ENCODE results near the gene PLCXD1. TPM values are rescaled to one million over a fixed set of nuclear protein-coding genes. Genes with fewer than 3 reads are reported as not detected.
"Not testable (repeated sequence)": the region's sequence is repeated elsewhere in the genome, so short reads cannot be mapped to it uniquely, and the experiment has no call there.

PLCXD1 gene
- total and polyA plus RNA-seq, 5 donors, result 2.1 to 9.0 (median 4.2) TPM

DNA sequence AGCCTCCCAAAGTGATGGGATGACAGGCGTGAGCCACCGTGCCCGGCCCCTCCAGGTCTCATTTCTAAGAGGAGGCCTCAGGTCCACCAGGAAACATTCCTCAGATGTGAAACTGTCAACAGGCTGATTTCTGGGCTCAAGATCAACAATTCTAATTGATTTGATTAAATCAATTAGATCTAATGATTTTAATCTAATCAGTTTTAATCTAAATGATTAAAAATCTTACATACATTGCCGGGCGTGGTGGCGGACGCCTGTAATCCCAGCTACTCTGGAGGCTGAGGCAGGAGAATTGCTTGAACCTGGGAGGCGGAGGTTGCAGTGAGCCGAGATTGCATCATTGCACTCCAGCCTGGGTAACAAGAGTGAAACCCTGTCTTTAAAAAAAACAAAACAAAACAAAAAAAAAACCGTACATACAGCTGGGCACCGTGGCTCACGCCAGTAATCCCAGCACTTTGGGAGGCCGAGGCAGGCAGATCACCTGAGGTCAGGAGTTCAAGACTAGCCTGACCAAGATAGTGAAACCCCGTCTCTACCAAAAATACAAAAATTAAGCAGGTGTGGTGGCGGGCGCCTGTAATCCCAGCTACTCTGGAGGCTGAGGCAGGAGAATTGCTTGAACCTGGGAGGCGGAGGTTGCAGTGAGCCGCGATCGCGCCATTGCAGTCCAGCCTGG lies 960 bp downstream of the PLCXD1 start:
- intact Hi-C loops (cut with DNase I); H3K9me3 ChIP-seq (ENCODE audit: control insufficient read depth, low read length); H3K4me3 ChIP-seq (ENCODE audit: low read length); H3K27ac ChIP-seq (ENCODE audit: low read length); ATAC-seq; H3K4me1 ChIP-seq (ENCODE audit: control insufficient read depth, insufficient read depth, low read length); H3K27me3 ChIP-seq (ENCODE audit: control insufficient read depth, insufficient read depth): not testable (repeated sequence)
- peak in 1 of 3 donors; percentile 36 for DNase-seq
- WGBS, result 86% methylated on average over 21 of the region's 21 CpGs

DNA sequence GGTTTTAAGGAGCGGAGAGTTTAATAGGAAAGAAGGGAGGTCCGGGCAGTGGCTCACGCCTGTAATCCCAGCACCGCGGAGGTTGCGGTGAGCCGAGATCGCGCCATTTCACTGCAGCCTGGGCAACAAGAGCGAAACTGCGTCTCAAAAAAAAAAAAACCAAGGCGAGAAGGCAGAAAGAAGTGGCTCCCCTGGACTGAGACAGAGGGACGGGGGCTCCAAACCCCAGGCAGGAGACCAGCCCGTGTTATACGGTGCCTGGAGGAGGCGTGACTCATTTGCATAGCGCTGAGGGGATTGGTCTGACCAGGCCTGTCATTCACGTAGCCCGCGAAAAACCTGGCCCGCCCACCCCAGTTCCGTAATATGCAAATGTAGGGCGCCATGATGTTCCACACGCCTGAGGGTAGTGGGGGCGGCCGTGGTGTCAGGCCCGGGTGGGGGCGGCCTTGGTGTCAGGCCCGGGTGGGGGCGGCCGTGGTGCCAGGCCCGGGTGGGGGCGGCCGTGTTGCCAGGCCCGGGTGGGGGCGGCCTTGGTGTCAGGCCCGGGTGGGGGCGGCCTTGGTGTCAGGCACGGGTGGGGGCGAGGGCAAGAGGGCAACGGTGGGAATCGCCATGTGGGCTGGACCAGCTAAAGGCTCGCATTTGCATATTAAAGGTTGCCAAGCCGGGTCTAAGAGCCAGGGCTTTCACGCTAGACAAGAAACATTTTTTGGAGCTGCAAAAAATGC lies 2.1 kb downstream of the PLCXD1 start:
- ATAC-seq (peak; percentile 99), DNase-seq (peak; percentile 88 to 96 (median 94))
- peak overlapping the region; percentile 59 for H3K4me3 ChIP-seq (ENCODE audit: low read length)
- intact Hi-C loops (cut with DNase I), result no loop called here
- H3K4me1 ChIP-seq (ENCODE audit: control insufficient read depth, insufficient read depth, low read length), result no peaks in the 10 kb centered on the region
- no peak overlapping the region for H3K27ac ChIP-seq (ENCODE audit: low read length)
- H3K9me3 ChIP-seq (ENCODE audit: control insufficient read depth, low read length), result no peaks in the 10 kb centered on the region
- H3K27me3 ChIP-seq (ENCODE audit: control insufficient read depth, insufficient read depth), result no peaks in the 10 kb centered on the region
- 2% methylated on average over 45 of the region's 45 CpGs for WGBS

DNA sequence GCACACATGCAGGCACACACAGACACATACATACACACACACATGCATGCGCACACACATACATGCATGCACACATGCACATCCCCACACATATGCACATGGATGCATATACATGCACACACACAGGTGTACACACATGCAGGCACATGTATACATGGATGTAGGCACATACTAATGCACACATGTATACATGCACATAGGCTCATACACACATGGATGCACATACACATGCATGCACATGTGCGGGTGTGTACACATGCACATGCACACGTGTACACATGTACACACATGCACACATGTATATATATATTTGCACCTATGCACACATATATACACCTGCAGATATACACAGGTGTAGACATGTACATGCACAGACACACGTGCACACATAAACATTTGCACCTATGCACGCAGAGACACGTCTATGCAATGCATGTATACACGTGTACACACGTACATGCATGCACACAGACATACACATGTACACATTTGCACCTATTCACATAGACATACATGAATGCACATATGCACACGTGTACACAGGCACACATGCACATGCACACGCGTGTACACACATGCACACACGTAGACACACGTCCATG lies 4.0 kb downstream of the PLCXD1 start:
- no peaks in the 10 kb centered on the region for H3K9me3 ChIP-seq (ENCODE audit: control insufficient read depth, low read length)
- H3K27ac ChIP-seq (ENCODE audit: low read length), result no peak overlapping the region
- no peaks in the 10 kb centered on the region for H3K4me1 ChIP-seq (ENCODE audit: control insufficient read depth, insufficient read depth, low read length)
- ATAC-seq (no peak), DNase-seq (no peak)
- intact Hi-C loops (cut with DNase I), result no loop called here
- 94% methylated on average over 13 of the region's 13 CpGs for WGBS
- no peaks in the 10 kb centered on the region for H3K27me3 ChIP-seq (ENCODE audit: control insufficient read depth, insufficient read depth)
- H3K4me3 ChIP-seq (ENCODE audit: low read length), result no peak overlapping the region

DNA sequence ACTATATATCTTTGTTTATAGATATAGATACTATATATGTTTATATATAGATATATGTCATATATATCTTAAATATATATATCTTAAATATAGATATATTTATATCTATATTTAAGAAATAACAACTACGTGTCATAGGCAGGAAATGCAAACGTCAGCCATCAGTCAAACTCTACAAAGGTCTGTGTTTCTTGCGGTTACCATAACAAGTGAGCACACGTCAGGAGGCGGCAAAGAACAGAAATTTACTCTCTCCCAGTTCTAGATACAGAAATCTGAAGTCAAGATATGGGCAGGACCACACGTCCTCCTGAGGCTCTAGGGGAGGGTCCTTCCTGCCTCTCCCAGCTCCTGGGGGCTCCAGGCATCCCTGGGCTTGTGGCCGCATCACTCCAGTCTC lies 6.5 kb downstream of the PLCXD1 start:
- no peaks in the 10 kb centered on the region for H3K9me3 ChIP-seq (ENCODE audit: control insufficient read depth, low read length)
- 90% methylated on average over 7 of the region's 7 CpGs for WGBS
- no peak for DNase-seq

DNA sequence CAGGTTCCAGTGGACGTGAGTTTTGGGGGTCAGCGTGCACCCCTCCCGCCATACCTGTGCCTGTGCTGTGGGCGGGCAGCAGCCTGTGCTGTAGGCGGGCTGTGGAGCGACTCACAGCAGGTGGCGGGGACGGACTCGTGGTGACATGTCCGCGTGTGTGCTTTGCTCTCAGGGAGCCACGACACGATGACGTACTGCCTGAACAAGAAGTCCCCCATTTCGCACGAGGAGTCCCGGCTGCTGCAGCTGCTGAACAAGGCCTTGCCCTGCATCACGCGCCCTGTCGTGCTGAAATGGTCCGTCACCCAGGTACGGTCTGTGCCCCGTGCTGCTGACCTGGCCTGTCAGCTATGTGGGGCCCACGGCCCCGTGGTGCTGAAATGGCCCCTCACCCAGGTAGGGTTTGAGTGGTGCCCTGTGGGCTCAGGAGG lies 7.4 kb downstream of the PLCXD1 start:
- no peak overlapping the region for H3K27ac ChIP-seq (ENCODE audit: low read length)
- DNase-seq (peak in 1 of 3 donors; percentile 44), ATAC-seq (no peak)
- intact Hi-C loops (cut with DNase I), result no loop called here
- no peaks in the 10 kb centered on the region for H3K9me3 ChIP-seq (ENCODE audit: control insufficient read depth, low read length)
- H3K4me1 ChIP-seq (ENCODE audit: control insufficient read depth, insufficient read depth, low read length), result no peaks in the 10 kb centered on the region
- H3K4me3 ChIP-seq (ENCODE audit: low read length), result no peak overlapping the region
- no peaks in the 10 kb centered on the region for H3K27me3 ChIP-seq (ENCODE audit: control insufficient read depth, insufficient read depth)
- WGBS, result 96% methylated on average over 25 of the region's 25 CpGs

More for the DNA sequence above, 6.5 kb downstream of the PLCXD1 start:
- H3K4me3 ChIP-seq (ENCODE audit: low read length), result no peak overlapping the region
- intact Hi-C loops (cut with DNase I), result no loop called here
- H3K27ac ChIP-seq (ENCODE audit: low read length), result no peak overlapping the region
- H3K27me3 ChIP-seq (ENCODE audit: control insufficient read depth, insufficient read depth), result no peaks in the 10 kb centered on the region
- ATAC-seq, result no peak
- H3K4me1 ChIP-seq (ENCODE audit: control insufficient read depth, insufficient read depth, low read length), result no peaks in the 10 kb centered on the region

DNA sequence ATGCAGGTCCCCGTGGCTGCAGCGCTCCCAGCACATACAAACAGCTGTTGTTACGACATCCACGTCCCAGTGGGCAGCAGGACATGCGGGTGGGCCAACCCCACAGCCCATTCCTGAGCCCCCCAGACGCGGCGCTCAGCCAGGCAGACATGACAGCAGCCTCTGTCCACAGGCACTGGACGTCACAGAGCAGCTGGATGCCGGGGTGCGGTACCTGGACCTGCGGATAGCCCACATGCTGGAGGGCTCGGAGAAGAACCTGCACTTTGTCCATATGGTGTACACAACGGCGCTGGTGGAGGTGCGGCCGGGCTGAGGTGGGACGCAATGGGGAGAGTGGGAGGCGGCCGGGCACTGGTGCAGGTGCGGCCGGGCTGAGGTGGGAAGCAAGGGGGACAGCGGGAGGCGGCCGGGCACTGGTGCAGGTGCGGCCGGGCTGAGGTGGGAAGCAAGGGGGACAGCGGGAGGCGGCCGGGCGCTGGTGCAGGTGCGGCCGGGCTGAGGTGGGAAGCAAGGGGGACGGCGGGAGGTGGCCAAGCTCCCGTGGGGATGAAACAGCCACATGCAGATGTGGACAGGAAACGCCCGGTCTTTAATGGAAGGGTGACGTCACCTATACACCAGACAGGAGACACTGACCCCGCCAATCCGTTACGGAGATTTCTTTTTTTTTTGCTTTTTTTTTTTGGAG lies 9.4 kb downstream of the PLCXD1 start:
- DNase-seq, result peak in 1 of 3 donors; percentile 28
- H3K27me3 ChIP-seq (ENCODE audit: control insufficient read depth, insufficient read depth), result no peaks in the 10 kb centered on the region
- no peak overlapping the region for H3K4me3 ChIP-seq (ENCODE audit: low read length)
- no peaks in the 10 kb centered on the region for H3K9me3 ChIP-seq (ENCODE audit: control insufficient read depth, low read length)
- intact Hi-C loops (cut with DNase I), result no loop called here
- no peak overlapping the region for H3K27ac ChIP-seq (ENCODE audit: low read length)
- H3K4me1 ChIP-seq (ENCODE audit: control insufficient read depth, insufficient read depth, low read length), result no peaks in the 10 kb centered on the region
- no peak for ATAC-seq
- WGBS, result 96% methylated on average over 42 of the region's 42 CpGs

DNA sequence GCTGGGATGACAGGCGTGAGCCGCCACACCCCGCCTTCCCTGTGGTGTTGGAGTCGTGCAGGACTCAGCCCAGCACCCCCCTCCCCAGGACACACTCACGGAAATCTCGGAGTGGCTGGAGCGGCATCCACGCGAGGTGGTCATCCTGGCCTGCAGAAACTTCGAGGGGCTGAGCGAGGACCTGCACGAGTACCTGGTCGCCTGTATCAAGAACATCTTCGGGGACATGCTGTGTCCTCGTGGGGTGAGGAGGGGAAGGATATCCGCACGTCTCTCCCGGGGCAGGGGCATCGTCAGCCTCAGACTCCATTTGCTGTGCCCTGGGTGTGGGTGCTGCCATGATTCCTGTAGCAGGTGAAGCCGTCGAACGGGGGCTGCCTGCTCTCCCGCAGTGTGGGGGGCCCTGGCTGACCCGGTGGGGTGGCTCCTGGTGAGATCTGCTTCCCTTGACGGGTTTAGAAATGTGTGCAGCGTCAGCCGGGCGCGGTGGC lies 10.3 kb downstream of the PLCXD1 start:
- intact Hi-C loops (cut with DNase I), result no loop called here
- H3K9me3 ChIP-seq (ENCODE audit: control insufficient read depth, low read length), result no peaks in the 10 kb centered on the region
- H3K4me3 ChIP-seq (ENCODE audit: low read length), result no peak overlapping the region
- no peaks in the 10 kb centered on the region for H3K27me3 ChIP-seq (ENCODE audit: control insufficient read depth, insufficient read depth)
- 97% methylated on average over 29 of the region's 29 CpGs for WGBS
- no peak for ATAC-seq
- no peaks in the 10 kb centered on the region for H3K4me1 ChIP-seq (ENCODE audit: control insufficient read depth, insufficient read depth, low read length)
- no peak overlapping the region for H3K27ac ChIP-seq (ENCODE audit: low read length)
- peak in 1 of 3 donors; percentile 52 for DNase-seq

DNA sequence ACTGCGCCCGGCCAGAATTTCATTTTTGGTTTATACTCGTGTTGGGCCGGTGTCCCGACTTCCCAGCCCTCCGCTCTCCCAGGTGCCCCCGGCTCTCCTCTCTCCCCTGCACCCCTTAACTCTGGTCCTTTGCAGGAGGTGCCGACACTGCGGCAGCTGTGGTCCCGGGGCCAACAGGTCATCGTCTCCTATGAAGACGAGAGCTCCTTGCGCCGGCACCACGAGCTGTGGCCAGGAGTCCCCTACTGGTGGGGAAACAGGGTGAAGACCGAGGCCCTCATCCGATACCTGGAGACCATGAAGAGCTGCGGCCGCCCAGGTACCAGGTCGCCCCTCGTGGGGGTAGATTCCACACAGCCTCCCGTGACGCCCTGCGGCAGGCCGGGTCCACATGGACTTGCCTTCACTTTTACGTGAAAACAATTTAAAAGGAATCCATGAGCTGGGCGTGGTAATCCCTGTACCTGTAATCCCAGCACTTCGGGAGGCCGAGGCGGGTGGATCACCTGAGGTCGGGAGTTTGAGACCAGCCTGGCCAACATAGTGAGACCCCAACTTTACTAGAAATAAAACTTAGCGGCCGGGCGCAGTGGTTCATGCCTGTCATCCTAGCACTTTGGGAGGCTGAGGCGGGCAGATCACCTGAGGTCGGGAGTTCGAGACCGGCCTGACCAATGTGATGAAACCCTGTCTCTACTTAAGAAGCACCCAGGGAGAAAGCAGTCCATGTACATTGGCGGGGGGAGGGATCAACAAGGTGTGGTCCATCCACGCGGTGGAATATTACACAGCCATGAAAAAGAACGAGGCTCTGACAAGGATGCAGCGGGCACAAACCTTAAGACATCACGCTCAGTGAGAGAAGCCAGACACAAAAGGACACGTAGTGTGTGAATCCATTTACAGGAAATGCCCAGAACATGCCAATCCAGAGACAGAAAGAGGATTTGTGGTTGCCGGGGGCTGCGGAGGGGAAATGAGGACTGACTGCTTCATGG lies 12.0 kb downstream of the PLCXD1 start:
- ATAC-seq, result no peak
- intact Hi-C loops (cut with DNase I), result no loop called here
- Histone ChIP-seq H3K4me1 (ENCODE audit: control insufficient read depth, insufficient read depth, low read length) (no peaks in the 10 kb centered on the region), H3K9me3 (ENCODE audit: control insufficient read depth, low read length) (no peaks in the 10 kb centered on the region), H3K27me3 (ENCODE audit: control insufficient read depth, insufficient read depth) (no peaks in the 10 kb centered on the region), H3K4me3 (ENCODE audit: low read length) (no peak overlapping the region), H3K27ac (ENCODE audit: low read length) (no peak overlapping the region)
- 98% methylated on average over 47 of the region's 47 CpGs for WGBS
- DNase-seq, result peak in 1 of 3 donors; percentile 55

DNA sequence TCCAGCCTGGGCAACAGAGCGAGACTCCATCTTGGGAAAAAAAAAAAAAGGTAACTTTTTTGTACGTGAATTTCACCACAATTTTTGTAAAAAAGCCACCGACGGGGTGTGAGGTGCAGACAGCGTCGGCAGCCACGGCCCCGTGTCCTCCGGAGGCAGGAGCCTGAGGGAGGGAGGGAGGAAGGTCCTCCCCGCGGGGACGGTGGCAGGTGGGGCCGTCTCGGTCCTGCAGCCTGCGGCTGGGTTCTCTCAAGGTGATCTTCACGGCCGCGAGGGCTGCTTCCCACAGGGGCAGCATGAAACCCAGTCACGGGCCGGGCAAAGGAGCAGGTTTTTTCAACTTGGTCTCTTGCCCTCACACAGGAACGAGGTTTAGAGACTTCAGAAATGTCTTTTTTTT lies 14.0 kb downstream of the PLCXD1 start:
- H3K4me1 ChIP-seq (ENCODE audit: control insufficient read depth, insufficient read depth, low read length), result no peaks in the 10 kb centered on the region
- ATAC-seq (no peak), DNase-seq (peak in 2 of 3 donors; percentile 35 to 58)
- H3K4me3 ChIP-seq (ENCODE audit: low read length), result no peak overlapping the region
- 96% methylated on average over 21 of the region's 21 CpGs for whole genome bisulfite sequencing
- H3K9me3 ChIP-seq (ENCODE audit: control insufficient read depth, low read length), result no peaks in the 10 kb centered on the region
- intact Hi-C loops (cut with DNase I), result no loop called here
- no peaks in the 10 kb centered on the region for H3K27me3 ChIP-seq (ENCODE audit: control insufficient read depth, insufficient read depth)
- H3K27ac ChIP-seq (ENCODE audit: low read length), result no peak overlapping the region

DNA sequence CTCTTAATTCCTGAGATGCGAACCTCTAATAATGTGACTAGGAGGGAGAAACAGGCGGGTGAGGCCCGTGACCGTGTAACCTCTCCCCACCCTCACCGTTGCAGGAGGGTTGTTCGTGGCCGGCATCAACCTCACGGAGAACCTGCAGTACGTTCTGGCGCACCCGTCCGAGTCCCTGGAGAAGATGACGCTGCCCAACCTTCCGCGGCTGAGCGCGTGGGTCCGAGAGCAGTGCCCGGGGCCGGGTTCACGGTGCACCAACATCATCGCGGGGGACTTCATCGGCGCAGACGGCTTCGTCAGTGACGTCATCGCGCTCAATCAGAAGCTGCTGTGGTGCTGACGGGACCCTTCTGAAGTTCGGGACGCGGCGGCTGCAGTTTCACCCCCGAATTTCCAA lies 17.8 kb downstream of the PLCXD1 start:
- Histone ChIP-seq H3K9me3 (ENCODE audit: control insufficient read depth, low read length) (no peaks in the 10 kb centered on the region), H3K27ac (ENCODE audit: low read length) (no peak overlapping the region), H3K4me1 (ENCODE audit: control insufficient read depth, insufficient read depth, low read length) (no peaks in the 10 kb centered on the region), H3K4me3 (ENCODE audit: low read length) (no peak overlapping the region), H3K27me3 (ENCODE audit: control insufficient read depth, insufficient read depth) (no peaks in the 10 kb centered on the region)
- intact Hi-C loops (cut with DNase I), result no loop called here
- ATAC-seq (no peak), DNase-seq (peak in 1 of 3 donors; percentile 33)
- WGBS, result 97% methylated on average over 36 of the region's 36 CpGs

Measured in right cardiac atrium (tissue), 5 donors.